Measurements from ENCODE around the gene SLC27A5.

The SLC27A5 gene

DNA sequence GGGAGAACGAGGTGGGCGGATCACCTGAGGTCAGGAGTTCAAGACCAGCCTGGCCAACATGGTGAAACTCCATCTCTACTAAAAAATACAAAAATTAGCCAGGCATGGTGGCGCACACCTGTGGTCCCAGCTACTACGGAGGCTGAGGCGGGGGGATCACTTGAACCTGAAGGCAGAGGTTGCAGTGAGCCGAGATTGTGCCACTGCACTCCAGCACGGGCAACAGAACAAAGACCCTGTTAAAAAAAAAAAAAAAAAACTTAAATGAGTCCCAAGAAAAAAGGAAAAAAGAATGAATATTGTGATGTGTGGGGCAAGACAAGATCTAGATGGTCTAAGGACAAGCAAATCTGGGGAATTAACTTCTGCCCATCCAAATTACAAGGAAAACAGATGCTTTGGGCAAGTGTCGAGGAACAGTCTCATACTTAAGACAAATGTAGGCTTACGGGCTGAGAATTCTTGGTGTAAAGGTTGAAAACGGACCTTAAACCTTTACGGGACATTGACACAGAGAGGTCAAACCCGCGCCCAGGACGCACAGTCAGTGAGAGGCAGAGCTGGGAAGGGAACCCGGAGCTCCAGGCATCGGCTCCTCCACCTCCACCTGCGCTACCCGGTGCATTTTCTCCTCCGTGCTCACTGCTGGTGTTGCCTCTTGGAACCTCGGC, 45.6 kb downstream of the SLC27A5 start:
- H3K36me3 ChIP-seq (ENCODE audit: control insufficient read depth in 2 of 2, insufficient read depth in 1 of 2, low read length in 2 of 2): peaks cover 0 to 23% of the 10 kb centered on the region in 2 experiments; a peak in 2 of 3 replicates
- TF ChIP-seq ZNF768 (tag by site-specific recombination; IDR thresholded peaks at IDR 0.05): peak; percentile 86
- 0 out of 2 replicates have a peak, but pooled peaks have one; percentile 35 for TF ChIP-seq SCRT1 (tag by site-specific recombination; IDR thresholded peaks at IDR 0.05; ENCODE audit: borderline replicate concordance)
- TF ChIP-seq ZNF274 (IDR thresholded peaks at IDR 0.05; ENCODE audit: low read length): no peak
- no peak for TF ChIP-seq ZNF274 (tag by site-specific recombination; IDR thresholded peaks at IDR 0.05; ENCODE audit: borderline replicate concordance)
- TF ChIP-seq ZBTB17 (tag by site-specific recombination; IDR thresholded peaks at IDR 0.05): peak; percentile 62; the same call in 1 of the 2 replicates
- TF ChIP-seq HOXC10 (CRISPR knock-in tag; IDR thresholded peaks at IDR 0.05): no peak
- no peak for TF ChIP-seq ZNF266 (tag by site-specific recombination; IDR thresholded peaks at IDR 0.05; ENCODE audit: low read depth)
- 0 out of 2 replicates have a peak, but pooled peaks have one; percentile 37 for TF ChIP-seq BCL11B (tag by site-specific recombination; IDR thresholded peaks at IDR 0.05; ENCODE audit: low read depth)
- no peaks in the 10 kb centered on the region for H3K9me3 ChIP-seq (ENCODE audit: control insufficient read depth, insufficient read depth, low read depth, low read length)
- peak overlapping the region; percentile 97 for H3K4me3 ChIP-seq (ENCODE audit: low read depth, low read length)
- no peaks in the 10 kb centered on the region; the same call in 1 of the 2 replicates for H3K4me1 ChIP-seq (ENCODE audit: control insufficient read depth, insufficient read depth, low read length)
- H3K27ac ChIP-seq (ENCODE audit: extremely low read depth, low read depth, low read length): no peak overlapping the region
- ChIA-PET CTCF (interaction anchor here (0.6 to 1.7 kb wide), 3 partner anchors 12 to 54 kb away, joined by 3 to 11 read pairs (median 3); partner anchors contain the start of gene ZBTB45), POLR2A (interaction anchor here (0.8 to 2.6 kb wide), 5 partner anchors 9 to 140 kb away, joined by 3 to 10 read pairs (median 7); partner anchors contain the start of genes ZBTB45, ZNF324B, ZNF446 and ZNF584)

GRCh38 chr19:58460039-58460438, 51.8 kb downstream of the SLC27A5 start:
- Histone ChIP-seq H3K4me1 (ENCODE audit: control insufficient read depth, insufficient read depth, low read length) (no peaks in the 10 kb centered on the region), H3K36me3 (ENCODE audit: control insufficient read depth in 2 of 2, insufficient read depth in 1 of 2, low read length in 2 of 2) (peaks cover 9 to 13% of the 10 kb centered on the region in 2 experiments), H3K4me3 (ENCODE audit: low read depth, low read length) (no peak overlapping the region), H3K27ac (ENCODE audit: extremely low read depth, low read depth, low read length) (no peak overlapping the region), H3K9me3 (ENCODE audit: control insufficient read depth, insufficient read depth, low read depth, low read length) (no peaks in the 10 kb centered on the region)
- POLR2A ChIA-PET: interaction anchor here (0.6 to 2.2 kb wide), 2 partner anchors 26 to 51 kb away, joined by 4 to 12 read pairs; partner anchors contain the start of gene ZNF584
- TF ChIP-seq CTCF (tag by site-specific recombination; IDR thresholded peaks at IDR 0.05) (no peak), ZNF146 (tag by site-specific recombination; IDR thresholded peaks at IDR 0.05) (no peak), ZNF585B (tag by site-specific recombination; IDR thresholded peaks at IDR 0.05) (no peak), ZNF292 (tag by site-specific recombination; IDR thresholded peaks at IDR 0.05; ENCODE audit: borderline replicate concordance, low read depth) (no peak), ZNF19 (tag by site-specific recombination; IDR thresholded peaks at IDR 0.05; ENCODE audit: low read depth) (no peak), MZF1 (tag by site-specific recombination; IDR thresholded peaks at IDR 0.05; ENCODE audit: borderline replicate concordance) (no peak), ZNF777 (tag by site-specific recombination; IDR thresholded peaks at IDR 0.05; ENCODE audit: borderline replicate concordance) (no peak), RBAK (tag by site-specific recombination; IDR thresholded peaks at IDR 0.05) (no peak), OSR2 (tag by site-specific recombination; IDR thresholded peaks at IDR 0.05) (no peak), ZFP69B (tag by site-specific recombination; IDR thresholded peaks at IDR 0.05) (no peak), ZNF239 (tag by site-specific recombination; IDR thresholded peaks at IDR 0.05) (no peak), ZNF174 (tag by site-specific recombination; IDR thresholded peaks at IDR 0.05) (no peak), ZNF473 (tag by site-specific recombination; IDR thresholded peaks at IDR 0.05) (no peak), ZSCAN30 (tag by site-specific recombination; IDR thresholded peaks at IDR 0.05) (no peak), ZNF426 (tag by site-specific recombination; IDR thresholded peaks at IDR 0.05) (no peak), ZNF707 (tag by site-specific recombination; IDR thresholded peaks at IDR 0.05) (no peak)
- CTCF ChIA-PET: no interaction called here
